Measurements from ENCODE around the gene TMTC2.

The TMTC2 gene

DNA sequence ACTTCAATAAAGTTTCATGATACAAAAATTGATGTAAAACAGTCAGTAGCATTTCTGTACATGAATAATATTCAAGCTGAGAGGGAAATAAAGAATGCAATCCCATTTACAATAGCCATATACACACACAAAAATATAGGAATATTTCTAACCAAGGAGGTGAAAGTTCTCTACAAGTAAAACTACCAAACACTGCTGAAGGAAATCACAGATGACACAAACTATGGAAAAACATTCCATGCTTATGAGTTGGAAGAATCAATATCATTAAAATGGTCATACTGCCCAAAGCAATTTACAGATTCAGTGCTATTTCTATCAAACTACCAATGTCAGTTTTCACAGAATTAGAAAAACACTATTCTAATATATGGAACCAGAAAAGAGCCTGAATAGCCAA, 272.3 kb downstream of the TMTC2 start:
- DNase-seq (ENCODE audit: low read depth): no peak

DNA sequence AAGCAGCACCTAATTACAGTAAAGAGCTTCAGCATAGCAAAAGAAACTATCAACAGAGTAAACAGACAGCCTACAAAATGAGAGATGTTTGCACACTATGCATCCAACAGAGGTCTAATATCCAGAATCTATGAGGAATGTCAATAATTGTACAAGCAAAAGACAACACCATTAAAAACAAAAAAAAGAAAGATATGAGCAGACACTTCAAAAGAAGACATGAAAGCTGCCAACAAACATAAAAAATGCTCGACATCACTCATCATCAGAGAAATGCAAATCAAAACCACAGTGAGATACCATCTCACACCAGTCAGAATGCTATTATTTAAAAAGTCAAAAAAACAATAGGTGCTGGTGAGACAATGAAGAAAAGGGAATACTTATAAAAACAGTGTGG, 273.1 kb downstream of the TMTC2 start:
- DNase-seq (ENCODE audit: low read depth): no peak

DNA sequence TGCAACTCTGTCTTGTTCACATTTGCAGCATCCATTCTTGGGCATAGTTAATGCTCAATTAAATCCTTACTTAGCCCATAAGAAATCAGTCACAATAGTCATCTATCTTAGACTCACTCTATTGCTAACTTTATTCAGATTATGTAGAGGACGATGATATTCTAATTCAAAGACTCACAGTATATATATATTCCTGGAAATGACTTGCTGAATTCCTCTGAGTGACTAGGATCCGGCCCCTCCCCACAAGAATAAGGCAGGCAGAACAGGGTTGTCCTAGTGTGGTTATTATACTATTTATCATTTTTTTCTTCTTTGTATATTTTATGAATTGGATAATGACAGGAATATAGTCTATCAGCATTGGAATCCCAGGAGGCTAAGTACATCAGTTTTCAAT, 275.1 kb downstream of the TMTC2 start:
- DNase-seq (ENCODE audit: low read depth): no peak

DNA sequence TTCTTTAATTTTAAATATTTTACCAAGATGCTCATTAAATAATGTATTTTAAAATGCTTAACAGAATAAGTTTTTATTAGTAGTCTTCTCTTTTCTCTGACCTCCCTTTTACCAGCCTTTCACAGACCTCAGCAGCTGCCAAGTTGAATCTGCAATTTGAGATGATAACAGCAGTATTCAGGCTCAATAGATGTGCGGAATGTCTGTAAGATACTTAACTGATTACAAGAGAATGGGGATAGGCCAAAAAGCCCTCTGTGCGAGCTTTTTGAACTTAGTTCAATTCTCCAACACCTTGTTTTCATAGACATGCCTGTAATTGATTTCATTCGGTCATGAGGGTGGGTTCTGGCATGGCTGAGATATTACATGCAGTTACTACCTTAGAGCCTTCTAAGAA, 277.2 kb downstream of the TMTC2 start:
- DNase-seq (ENCODE audit: low read depth): no peak

DNA sequence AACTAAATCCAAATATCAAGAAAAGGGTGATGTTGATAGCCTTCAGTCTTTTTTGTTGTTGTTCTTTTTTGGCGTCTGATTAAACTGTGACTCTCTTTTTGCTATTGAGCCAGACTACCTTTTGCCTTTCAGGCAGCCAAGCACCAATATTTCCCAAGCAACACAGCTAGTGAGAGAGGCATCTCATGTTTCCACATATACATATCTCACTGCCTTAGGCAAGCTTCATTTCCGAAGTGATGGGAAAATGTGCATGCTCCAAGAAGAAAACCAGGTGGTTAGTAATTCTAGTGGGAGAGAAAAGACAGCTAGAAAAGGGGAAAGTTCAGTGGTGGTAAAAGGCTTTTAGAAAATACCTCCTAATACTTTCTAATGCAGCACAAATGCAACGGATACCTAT, 277.7 kb downstream of the TMTC2 start:
- DNase-seq (ENCODE audit: low read depth): no peak

DNA sequence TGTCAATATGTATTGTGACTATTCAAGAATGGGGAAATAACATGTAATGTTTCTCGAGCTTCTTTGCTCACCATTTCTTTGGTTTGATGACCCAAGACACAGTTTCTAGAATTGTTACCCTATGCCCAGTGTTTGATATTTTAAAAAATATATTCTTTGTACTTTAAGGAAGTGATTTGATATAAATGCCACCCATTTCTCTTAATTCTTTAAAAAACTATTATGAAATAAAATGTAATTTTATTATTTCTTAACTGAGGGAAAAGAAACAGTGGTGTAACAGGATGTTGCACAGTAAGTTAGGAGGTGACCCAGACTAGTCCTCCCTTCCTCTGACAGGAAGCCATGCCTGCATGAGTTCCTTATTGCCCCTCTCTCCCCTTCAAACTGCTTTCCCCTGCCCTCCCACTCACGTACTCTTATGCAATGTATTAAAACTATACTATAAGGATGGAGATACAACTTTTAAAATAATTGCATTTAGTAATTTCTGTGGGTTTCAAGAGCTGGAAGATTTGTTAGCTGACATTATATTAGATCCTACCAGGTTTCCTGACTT, 279.4 kb downstream of the TMTC2 start:
- no peak for DNase-seq (ENCODE audit: low read depth)

DNA sequence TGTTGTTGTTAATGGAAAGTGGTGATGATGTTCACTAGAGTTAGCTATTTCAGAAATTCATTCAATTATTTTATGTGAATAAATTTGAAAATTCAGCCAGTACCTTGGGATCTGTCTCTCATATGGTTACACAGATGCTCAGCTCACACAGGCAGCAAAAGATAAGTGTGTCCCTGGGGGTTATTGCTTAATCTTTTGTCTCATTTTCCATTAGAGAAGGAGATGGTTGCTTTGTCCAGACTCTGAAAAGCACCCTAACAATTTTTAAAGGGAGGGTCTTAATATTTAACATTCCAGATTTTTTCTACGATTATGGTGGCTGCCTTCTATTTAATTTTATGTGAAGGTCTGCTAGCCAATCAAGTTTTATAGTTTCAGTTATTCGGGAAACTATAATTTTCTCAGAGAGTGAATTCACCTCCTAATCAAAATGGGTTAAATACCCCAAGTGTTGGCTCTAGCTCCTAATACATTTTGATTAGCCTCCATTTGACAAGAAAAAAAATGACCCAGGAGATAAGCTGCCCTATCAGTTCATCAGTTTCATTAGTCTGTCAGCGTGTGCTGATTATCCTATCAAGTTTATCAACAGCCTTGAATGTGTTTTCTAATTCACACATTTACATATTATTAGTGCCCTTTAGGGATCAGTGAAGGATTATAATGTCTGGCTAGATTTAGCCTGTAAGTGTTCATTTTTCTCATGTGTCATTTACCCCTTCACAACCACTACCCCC, 282.1 kb downstream of the TMTC2 start:
- DNase-seq (ENCODE audit: low read depth): no peak

DNA sequence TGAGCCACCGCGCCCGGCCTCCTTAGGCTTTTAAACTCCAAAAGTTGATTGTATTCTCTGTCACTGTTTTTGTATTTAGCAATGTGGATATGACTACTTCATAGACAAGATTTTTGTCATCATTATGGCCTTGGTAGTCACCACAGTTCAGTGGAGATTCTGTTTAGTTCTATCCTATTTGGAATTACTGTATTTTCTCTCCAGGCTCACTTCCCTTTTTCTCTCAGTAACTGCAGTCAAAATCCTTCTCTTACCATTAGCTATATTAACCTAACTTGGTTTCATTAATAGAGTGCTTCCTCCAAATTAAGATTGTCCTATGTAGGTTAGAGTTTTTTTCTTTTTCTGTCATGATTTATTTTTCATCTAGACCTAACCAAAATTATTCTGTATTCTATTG, 283.9 kb downstream of the TMTC2 start:
- DNase-seq (ENCODE audit: low read depth): no peak

DNA sequence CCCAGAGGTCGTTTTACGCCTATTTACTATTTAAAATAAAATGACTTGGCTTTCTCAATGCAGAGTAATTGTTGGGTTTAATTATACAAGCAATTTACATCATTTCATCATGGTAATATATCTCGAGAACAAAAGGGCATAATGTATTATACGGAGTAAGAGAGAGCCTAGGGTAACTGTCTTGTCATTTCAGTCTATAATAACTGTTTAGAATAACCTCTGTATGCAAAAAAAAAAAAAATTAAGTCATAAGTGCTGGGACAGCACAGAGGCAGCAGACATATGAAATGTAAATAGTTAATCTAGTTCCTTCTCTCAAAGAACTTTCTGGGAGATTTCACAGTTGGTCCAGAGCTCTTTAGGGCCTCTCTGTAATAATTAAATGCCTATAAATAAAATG, 284.9 kb downstream of the TMTC2 start:
- no peak for DNase-seq (ENCODE audit: low read depth)

DNA sequence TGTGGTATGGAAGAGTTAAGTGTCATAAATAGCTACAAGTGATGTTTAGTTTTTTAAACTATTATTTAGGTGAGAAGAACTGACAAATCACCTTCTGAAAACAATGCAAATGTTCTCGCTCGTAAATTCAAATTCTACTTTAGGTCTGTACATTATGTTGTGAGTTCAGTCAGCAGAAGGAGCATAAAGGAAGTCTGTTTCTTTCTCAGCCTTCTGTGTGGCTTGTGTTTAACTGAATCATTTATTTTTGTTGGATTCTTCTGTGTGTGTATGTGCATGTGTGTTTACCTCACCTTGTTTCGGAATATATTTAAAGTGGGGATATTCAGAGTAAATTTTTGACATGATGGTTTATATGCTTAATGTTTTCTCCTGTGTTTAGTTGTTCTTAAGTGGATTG, 285.9 kb downstream of the TMTC2 start:
- DNase-seq (ENCODE audit: low read depth): no peak

DNA sequence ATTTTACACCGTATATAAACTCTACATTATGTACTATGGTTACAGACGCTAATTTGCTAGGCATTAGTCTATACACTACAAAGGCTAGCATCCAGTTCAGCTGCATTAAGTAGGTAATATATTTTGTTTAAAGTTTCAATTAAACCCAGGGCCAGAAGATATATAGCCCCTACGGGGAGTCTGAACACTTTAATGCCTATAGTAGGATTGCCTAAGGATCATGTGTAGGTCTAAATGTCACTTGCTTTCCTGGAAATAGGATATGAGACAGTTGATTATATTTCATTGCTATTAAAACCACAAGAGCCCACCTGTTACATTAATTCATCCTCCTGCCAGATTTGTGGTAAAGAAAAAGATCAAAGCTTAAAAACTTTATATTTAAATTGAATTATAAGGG, 286.9 kb downstream of the TMTC2 start:
- no peak for DNase-seq (ENCODE audit: low read depth)

DNA sequence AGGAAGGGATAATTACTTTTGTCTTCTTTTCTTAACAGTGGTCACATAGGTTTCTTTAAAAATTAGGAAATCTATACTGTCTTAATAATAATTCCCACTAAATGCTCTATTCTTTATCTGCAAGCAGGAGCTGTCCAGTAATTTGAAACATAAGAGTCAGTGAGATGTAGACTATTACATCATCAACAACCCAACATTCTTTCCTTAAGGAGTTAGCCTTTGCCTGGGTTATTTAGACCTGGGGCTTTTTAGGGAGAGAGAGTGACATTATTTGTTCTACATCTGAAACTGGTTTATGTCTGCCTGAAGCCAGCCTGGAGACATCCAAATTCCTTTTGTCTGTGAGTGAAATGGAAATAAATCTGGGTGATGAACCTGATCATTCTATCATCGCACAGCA, 294.4 kb downstream of the TMTC2 start:
- DNase-seq (ENCODE audit: low read depth): no peak

DNA sequence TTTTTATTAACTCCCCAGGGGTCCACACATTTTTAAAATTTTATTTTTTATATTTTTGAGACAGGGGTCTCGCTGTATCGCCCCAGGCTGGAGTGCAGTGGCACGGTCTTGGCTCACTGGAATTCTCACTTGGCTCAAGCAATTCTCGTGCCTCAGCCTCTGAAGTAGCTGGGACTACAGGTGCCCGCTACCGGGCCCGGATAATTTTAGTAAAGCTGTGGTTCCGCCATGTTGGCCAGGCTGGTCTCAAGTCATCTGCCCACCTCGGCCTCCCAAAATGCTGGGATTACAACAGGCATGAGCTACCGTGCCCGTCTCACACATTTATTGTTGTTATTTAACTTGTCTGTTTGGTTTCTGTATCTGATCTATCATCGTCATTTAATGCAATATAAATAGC, 307.4 kb downstream of the TMTC2 start:
- DNase-seq (ENCODE audit: low read depth): no peak

DNA sequence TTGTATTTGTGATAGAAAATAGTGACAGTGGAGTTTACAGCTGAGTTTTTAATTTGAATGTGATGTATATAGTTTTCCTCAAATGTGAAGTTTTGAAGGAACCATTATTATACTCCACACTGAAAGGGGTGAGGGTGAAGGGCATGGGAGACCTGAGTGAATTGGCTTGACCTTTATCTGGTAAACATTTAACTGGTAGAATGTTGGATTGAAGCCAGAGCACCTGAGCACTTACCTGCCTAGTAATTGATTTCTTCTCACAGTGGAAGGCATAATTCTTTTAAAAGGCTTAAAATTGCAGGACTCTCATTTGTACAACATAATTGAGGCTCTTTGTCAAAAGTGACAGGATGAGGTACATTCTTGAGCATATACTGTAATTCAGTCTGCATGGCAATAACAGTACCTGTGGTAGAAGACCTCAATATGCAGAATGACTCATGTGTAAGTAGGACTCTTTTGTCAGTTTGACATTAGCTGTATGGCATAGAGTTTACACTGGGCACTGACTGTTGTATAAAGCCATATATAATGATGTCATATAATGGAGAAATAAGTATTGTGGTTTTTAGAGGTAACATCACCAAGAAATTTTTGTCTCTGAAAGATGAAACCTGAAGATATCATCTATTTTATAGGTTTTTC, 309.6 kb downstream of the TMTC2 start:
- no peak for DNase-seq (ENCODE audit: low read depth)

DNA sequence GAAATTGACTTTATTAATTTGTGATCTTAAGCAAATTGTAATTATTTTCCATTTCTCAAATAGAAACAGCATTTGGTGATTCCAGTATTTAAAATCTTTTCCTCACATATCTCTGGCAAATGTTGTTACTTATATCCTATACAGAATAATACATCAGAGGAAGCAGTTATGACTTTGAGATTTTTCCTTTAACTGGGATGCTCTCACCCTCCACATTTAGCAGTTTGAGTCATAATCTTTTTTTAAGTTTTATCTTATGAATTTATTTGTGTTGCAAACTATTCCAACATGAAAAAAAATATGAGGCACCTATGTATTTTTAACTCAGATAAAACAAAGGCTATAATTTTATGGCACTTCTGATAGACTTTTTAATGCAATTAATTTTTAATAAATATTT, 311.8 kb downstream of the TMTC2 start:
- DNase-seq (ENCODE audit: low read depth): no peak

DNA sequence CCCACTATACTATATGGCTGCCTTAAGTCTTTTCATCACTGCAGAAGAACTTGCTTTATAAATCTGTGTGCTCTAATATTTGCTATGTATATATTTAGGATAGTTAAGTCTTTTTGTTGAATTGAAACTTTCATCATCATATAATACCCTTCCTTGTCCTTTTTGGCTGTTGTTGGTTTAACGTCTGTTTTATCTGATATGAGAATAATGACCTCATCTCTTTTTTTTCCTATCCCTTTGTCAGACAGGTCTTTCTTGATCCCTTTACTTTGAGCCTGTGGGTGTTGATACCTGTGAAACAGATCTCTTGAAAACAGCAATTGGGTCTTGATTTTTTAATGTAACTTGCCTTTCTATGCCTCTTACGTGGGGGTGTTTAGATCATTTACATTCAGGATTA, 316.3 kb downstream of the TMTC2 start:
- no peak for DNase-seq (ENCODE audit: low read depth)

DNA sequence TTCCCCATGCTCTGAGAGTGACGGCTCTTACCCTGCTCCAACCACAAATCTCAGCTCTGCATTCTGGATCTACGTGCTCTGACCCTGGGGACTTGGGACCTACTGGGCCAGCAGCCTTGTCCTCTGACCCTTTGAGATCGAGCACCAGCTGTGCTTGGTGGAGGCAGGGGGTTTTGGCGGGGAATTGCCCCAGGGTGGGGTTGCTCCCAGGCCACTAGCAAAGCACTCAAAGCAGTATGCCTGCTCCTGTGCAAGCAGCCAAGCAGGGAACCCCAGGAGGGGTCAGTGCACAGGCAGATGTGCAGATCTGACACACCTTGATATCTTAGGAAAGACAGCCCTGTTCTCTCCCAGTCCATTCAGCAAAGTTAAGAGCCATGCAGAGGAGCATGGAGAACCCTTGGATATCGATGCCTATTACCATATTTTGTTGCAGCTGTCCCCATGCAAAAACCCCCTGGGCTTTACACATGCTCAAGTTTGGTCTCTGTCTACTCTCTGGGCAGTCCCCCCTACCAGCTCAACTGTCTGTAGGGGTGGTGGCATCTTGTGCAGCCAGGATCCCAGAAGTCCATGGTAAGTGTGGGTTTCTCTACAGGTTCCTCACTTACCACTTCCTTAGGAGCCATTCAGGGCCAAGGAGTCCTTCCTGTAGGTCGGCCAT, 319.0 kb downstream of the TMTC2 start:
- no peak for DNase-seq (ENCODE audit: low read depth)

DNA sequence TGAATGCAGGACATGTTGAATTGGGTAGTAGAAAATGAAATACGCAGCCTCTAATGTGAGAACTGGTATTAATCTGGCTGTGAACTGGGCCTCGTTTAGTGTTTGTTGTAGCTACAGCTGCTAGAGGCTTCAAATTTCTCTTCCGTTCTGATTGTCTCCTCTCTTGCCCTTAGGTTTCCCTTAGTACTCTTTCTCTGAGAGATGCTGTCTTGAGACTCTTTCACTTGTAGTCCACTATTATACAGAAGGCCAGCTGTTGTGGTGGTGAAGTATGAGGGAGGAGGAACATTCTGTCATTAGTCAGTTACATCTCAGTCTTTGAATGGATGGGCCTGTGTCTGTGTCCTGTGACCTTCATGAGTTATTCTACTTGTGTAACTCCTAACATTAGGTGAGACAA, 322.0 kb downstream of the TMTC2 start:
- DNase-seq (ENCODE audit: low read depth): no peak

DNA sequence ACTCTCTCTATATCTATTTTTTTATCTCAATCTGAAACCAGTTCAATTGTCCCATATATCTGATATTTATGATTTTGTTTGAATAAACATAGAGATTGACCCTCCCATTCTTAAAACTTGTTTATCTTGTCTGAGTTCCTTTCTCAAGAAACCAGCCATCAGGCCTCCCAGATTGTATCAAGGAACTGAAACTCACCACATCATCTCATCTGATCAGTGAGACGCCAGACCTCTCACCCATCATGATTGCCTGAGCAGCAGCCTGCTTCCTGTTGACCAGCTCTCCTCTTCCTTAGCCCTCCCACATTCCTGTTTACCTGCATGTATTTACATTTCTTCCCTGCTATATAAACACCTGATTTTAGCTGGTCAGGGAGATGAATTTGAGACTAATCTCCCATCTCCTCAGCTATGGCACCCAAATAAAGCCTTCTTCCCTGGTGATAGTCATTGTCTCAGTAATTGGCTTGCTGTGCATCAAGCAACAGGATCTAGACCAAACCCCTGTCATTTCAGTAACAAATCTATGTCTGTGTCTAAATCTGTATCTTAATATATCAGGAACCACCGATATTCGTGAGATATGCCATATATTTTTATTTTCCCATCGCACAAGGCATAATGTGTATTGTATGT, 323.6 kb downstream of the TMTC2 start:
- DNase-seq (ENCODE audit: low read depth): no peak

DNA sequence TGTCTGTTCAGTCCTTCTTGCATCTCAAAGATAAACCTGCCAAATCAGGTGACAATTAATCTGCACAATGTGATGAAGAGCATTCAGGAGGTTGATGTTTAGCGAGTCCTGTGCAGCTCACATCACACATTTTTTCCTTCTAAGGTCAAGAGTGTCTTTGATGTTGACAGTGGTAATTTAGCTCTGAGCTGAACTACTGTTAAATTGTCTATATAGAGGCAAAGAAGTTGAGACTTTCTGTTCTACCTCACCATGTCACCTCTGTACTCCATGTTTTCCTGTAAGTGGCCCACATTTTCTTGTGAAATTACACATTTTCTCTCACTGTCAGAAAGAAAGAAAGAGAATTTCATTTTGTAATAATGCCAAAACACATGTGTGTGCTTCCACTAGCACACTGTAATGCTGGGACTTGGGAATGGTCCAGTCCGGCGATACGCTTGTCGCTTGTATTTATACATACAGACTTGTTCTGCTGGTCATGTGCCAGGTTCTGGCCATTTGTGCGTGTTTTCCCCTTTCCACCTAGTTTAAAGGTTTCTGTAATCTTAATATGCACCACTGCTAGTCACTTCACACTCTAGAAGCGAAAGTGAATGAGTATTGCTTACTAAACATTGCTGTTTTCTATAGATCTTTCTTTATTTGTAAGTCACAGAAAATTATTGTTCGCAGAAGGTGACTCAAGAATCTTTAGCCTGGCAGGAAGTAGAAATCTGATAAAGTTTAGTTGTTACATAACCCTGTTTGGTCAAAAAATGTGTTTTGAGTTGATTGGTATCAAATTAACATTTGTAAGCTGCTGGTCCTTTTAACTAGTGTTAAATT, 328.9 kb downstream of the TMTC2 start:
- DNase-seq (ENCODE audit: low read depth): no peak

DNA sequence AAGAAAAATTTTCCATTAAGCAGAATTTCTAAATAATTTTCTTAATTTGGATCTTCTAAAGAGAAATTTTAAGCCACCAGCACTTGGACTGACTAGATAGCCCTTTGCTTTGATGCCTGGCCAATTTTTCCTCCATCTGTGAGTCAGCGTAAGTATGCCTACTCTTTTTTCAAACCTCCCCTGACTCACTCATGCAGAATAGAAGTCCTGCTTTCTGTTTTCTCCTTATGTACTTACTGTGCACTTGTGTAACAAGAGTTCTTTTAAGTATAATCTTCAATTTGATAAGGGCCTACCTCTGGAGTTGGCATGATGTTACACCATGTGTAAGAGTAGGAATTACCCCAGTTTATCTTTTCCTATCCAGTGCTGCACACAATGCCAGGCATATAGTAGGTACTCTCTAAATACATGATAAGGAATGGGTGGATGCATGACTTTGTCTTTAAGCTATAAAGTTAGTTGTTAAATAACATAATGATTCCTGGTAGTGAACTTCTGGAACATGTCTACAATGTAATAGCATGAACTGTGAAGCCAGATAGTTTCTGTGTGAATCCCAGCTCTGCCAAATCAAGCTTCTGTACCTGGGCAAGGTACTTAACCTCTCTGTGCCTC, 329.6 kb downstream of the TMTC2 start:
- no peak for DNase-seq (ENCODE audit: low read depth)

Measured in T-helper 22 cell (primary cell).